HCT116 (cell line): ENCODE data around the gene IRF2BP2. TPM values are rescaled to one million over a fixed set of nuclear protein-coding genes. Genes with fewer than 3 reads are reported as not detected.

ENCODE experiments used
- ATAC-seq: fragments of 200-7000 bp; cut with Tn5 transposase; 2 replicates; pipeline ENCODE4 v1.9.1; 2020; ENCODE audit warnings: mild to moderate bottlenecking, moderate library complexity
- BruUV-seq: library from RNA; stranded (reverse); fragments of 400-500 nt; replicated peaks from 2 replicates; lab custom pipeline; 2021; lab: Mats Ljungman, UMichigan
- CTCF ChIA-PET: fragments of 300-600 bp; sonication (Branson Sonifier 250); formaldehyde crosslinking; loops from one replicate; lab custom pipeline; 2021; ENCODE audit warnings: antibody characterized with exemption; lab: Charles Lee
- POLR2A ChIA-PET: fragments of 300-600, 350-600 bp; sonication (Branson Sonifier 250); formaldehyde crosslinking; loops from one replicate; lab custom pipeline; 2021; ENCODE audit warnings: antibody characterized with exemption; lab: Charles Lee
- RAD21 ChIA-PET, 2 experiments: fragments of 300-600 bp; sonication (Branson Sonifier 250); formaldehyde crosslinking; loops; one replicate each; lab custom pipeline; 2023; ENCODE audit warnings: low total read pairs in 2 of 2; ENCODE audit not compliant: uncharacterized antibody in 2 of 2, unreplicated experiment in 2 of 2, low non-redundant PET in 1 of 2; lab: Charles Lee
- DNase-seq: peaks from one replicate; pipeline ENCODE4 v3.0.0-alpha.2; 2010; ENCODE audit warnings: low read depth, low spot score
- H2AFZ ChIP-seq: fragments of 200-600 bp; shearing (Covaris generic), sonication (generic); 2 replicates; pipeline ENCODE4 v1.6.1; 2017; ENCODE audit warnings: low read depth, mixed run types, mixed read lengths, antibody characterized with exemption, low read length; ENCODE audit not compliant: poor library complexity, severe bottlenecking
- H3K27ac ChIP-seq: 2 replicates; pipeline ENCODE4 v1.5.1; 2012; ENCODE audit warnings: low read depth, low read length
- H3K27me3 ChIP-seq: fragments of 200-600 bp; sonication (generic); 2 replicates; pipeline ENCODE4 v1.6.1; 2016; ENCODE audit warnings: mixed run types, low read length, mixed read lengths; ENCODE audit not compliant: insufficient read depth
- H3K36me3 ChIP-seq, 2 experiments: fragments of 200-500 bp in 1 of 2; fragments of 200-600 bp in 1 of 2; sonication (Bioruptor generic) in 1 of 2; sonication (generic) in 1 of 2; 2 replicates each; pipeline versions ENCODE4 v1.5.1 to v1.6.1; 2014 to 2016; ENCODE audit warnings: low read length in 2 of 2, inconsistent platforms in 1 of 2, mixed read lengths in 1 of 2, mixed run types in 1 of 2; ENCODE audit not compliant: insufficient read depth in 2 of 2, control insufficient read depth in 1 of 2
- H3K4me1 ChIP-seq, 2 experiments: fragments of 200-600 bp in 1 of 2; sonication (generic) in 1 of 2; 2 replicates each; pipeline versions ENCODE4 v1.5.1 to v1.6.1; 2012 to 2017; ENCODE audit warnings: low read length in 2 of 2, inconsistent platforms in 1 of 2, mild to moderate bottlenecking in 1 of 2, mixed read lengths in 1 of 2, mixed run types in 1 of 2, moderate library complexity in 1 of 2; ENCODE audit not compliant: insufficient read depth in 2 of 2, control insufficient read depth in 1 of 2
- H3K4me2 ChIP-seq: fragments of 200-600 bp; sonication (generic); 2 replicates; pipeline ENCODE4 v1.6.1; 2017; ENCODE audit warnings: mixed run types, low read length, mixed read lengths
- H3K4me3 ChIP-seq, 2 experiments: fragments of 200-600 bp in 1 of 2; sonication (generic) in 1 of 2; replicated peaks in 1 of 2; 2 replicates each; pipeline ENCODE4 v1.5.1; 2011 to 2016; ENCODE audit warnings: low read length in 2 of 2, control low read depth in 1 of 2, low read depth in 1 of 2, mild to moderate bottlenecking in 1 of 2, mixed read lengths in 1 of 2, mixed run types in 1 of 2
- H3K79me2 ChIP-seq: fragments of 200-600 bp; sonication (generic); 2 replicates; pipeline ENCODE4 v1.6.1; 2017; ENCODE audit warnings: mild to moderate bottlenecking, mixed run types, low read length, moderate library complexity, mixed read lengths; ENCODE audit not compliant: insufficient read depth
- H3K9ac ChIP-seq: fragments of 200-600 bp; sonication (generic); 2 replicates; pipeline ENCODE4 v1.6.1; 2016; ENCODE audit warnings: low read length, mixed read lengths
- H3K9me2 ChIP-seq: fragments of 200-600 bp; sonication (generic), shearing (Covaris generic); 2 replicates; pipeline ENCODE4 v1.6.1; 2017; ENCODE audit warnings: mixed run types, mild to moderate bottlenecking, moderate library complexity; ENCODE audit not compliant: insufficient read depth
- H3K9me3 ChIP-seq, 2 experiments: fragments of 200-500 bp in 1 of 2; fragments of 200-600 bp in 1 of 2; sonication (Bioruptor generic) in 1 of 2; sonication (generic) in 1 of 2; 2 replicates each; pipeline ENCODE4 v1.6.1; 2014 to 2017; ENCODE audit warnings: low read length in 2 of 2, mixed read lengths in 2 of 2, inconsistent platforms in 1 of 2, low read depth in 1 of 2, mild to moderate bottlenecking in 1 of 2, mixed run types in 1 of 2, moderate library complexity in 1 of 2; ENCODE audit not compliant: control insufficient read depth in 1 of 2, insufficient read depth in 1 of 2
- H4K20me1 ChIP-seq: fragments of 200-600 bp; sonication (generic), shearing (Covaris generic); 2 replicates; pipeline ENCODE4 v1.6.1; 2017; ENCODE audit warnings: mixed run types, mild to moderate bottlenecking, moderate library complexity; ENCODE audit not compliant: insufficient read depth
- CBX3 ChIP-seq: IDR thresholded peaks from 2 replicates; pipeline ENCODE4 v1.6.1; 2012; ENCODE audit warnings: low read depth
- CEBPB ChIP-seq: IDR thresholded peaks from 2 replicates; pipeline ENCODE4 v1.6.1; 2012; ENCODE audit warnings: low read depth
- EZH2 ChIP-seq: fragments of 200-600 bp; sonication (generic); IDR thresholded peaks from 2 replicates; pipeline ENCODE4 v1.6.1; 2017; ENCODE audit warnings: antibody characterized with exemption, mixed run types
- EZH2phosphoT487 ChIP-seq: fragments of 200-600 bp; IDR thresholded peaks from 2 replicates; pipeline ENCODE4 v1.6.1; 2018; ENCODE audit warnings: antibody characterized with exemption, borderline replicate concordance
- FOSL1 ChIP-seq: IDR thresholded peaks from 2 replicates; pipeline ENCODE4 v1.6.1; 2012; ENCODE audit warnings: low read depth
- POLR2AphosphoS5 ChIP-seq: IDR thresholded peaks from 2 replicates; pipeline ENCODE4 v1.6.1; 2011; ENCODE audit warnings: mild to moderate bottlenecking, low read depth, low read length, moderate library complexity
- SRF ChIP-seq: IDR thresholded peaks from 2 replicates; pipeline ENCODE4 v1.6.1; 2012; ENCODE audit warnings: low read depth
- YY1 ChIP-seq: IDR thresholded peaks from 2 replicates; pipeline ENCODE4 v1.6.1; 2011; ENCODE audit warnings: low read length, low read depth, moderate library complexity, mild to moderate bottlenecking; ENCODE audit not compliant: insufficient replicate concordance; ENCODE audit errors: extremely low read depth
- ZNF274 ChIP-seq: fragments of 200-500 bp; sonication (Bioruptor generic); IDR thresholded peaks from 2 replicates; pipeline ENCODE4 v1.6.1; 2014; ENCODE audit warnings: mild to moderate bottlenecking, low read depth, low read length, inconsistent platforms
- intact Hi-C: fragments of 100-400 bp; cut with micrococcal nuclease; formaldehyde crosslinking; loops from 2 replicates; pipeline ENCODE4 v1.10.0; 2022
- total RNA-seq: library from RNA; stranded (reverse); gene quantifications from one replicate; pipeline ENCODE4 v1.2.1, GENCODE V29; 2021; ENCODE audit not compliant: unreplicated experiment
- TF ChIP-seq, protein P1 (sequence below): IDR thresholded peaks from 2 replicates; pipeline ENCODE4 v1.6.1; 2012
- TF ChIP-seq, protein P2 (sequence below): IDR thresholded peaks from 2 replicates; pipeline ENCODE4 v1.6.1; 2012; ENCODE audit warnings: low read depth

IRF2BP2 gene
- total RNA-seq, 1 experiment from 2014 or later: 61.3 TPM

DNA sequence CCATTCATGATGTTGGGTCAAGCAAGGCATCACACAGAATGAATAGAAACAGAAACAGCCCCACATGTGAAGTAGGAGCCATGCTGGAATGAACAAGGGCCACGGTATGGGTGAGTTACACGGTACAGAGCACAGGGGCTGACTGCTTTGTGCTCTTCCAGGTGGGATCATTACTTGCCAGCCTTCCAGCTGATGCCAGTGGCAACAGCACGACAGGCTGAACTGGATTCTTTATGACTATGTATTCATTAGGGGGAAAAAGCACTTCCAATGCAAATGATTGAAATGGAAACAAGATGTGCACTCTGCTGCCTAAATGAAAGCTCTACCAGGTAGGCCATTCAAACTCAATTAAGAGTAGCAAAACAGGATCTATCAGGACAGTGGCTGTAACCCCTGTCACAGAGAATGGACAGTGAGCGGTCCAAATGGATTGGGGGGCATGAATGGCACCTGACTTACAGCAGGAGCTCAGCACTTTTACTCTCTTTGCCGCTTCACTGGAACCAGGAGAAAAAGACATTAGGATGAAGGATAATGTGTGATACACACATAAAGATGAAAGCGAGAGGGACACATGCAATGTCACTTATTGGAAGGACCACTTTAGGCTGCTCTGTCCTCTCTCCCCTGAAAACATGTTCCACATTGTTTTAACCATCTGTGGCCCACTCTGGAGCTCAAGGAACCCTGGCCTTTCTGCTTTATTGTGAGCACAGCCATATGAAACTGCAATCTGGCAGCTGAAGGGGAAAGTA, 23.4 kb upstream of the IRF2BP2 start:
- ChIA-PET POLR2A (no interaction called here), CTCF (no interaction called here), RAD21 (no interaction called here)
- intact Hi-C loops: no loop called here
- no peak overlapping the region for H3K4me2 ChIP-seq
- H3K9me3 ChIP-seq: no peaks in the 10 kb centered on the region
- H3K27ac ChIP-seq: no peak overlapping the region
- no peak overlapping the region for H3K4me3 ChIP-seq
- H3K4me1 ChIP-seq: peaks cover 6 to 16% of the 10 kb centered on the region in 2 experiments; a peak in 3 of 4 replicates
- H2AFZ ChIP-seq: no peak overlapping the region
- no peaks in the 10 kb centered on the region for H3K79me2 ChIP-seq
- H3K9ac ChIP-seq: no peak overlapping the region
- DNase-seq (no peak), ATAC-seq (no peak)
- H3K9me2 ChIP-seq: no peaks in the 10 kb centered on the region; the same call in 1 of the 2 replicates
- no peaks in the 10 kb centered on the region for H4K20me1 ChIP-seq
- BruUV-seq: no TSS peak
- no peak for TF ChIP-seq ZNF274
- TF ChIP-seq CBX3: no peak
- TF ChIP-seq CEBPB: no peak
- TF ChIP-seq EZH2phosphoT487: no peak
- TF ChIP-seq, protein P1, sequence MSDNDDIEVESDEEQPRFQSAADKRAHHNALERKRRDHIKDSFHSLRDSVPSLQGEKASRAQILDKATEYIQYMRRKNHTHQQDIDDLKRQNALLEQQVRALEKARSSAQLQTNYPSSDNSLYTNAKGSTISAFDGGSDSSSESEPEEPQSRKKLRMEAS: no peak
- TF ChIP-seq POLR2AphosphoS5: no peak
- no peak for TF ChIP-seq FOSL1
- TF ChIP-seq YY1: no peak
- no peak for TF ChIP-seq EZH2
- TF ChIP-seq SRF: no peak
- TF ChIP-seq, protein P2, sequence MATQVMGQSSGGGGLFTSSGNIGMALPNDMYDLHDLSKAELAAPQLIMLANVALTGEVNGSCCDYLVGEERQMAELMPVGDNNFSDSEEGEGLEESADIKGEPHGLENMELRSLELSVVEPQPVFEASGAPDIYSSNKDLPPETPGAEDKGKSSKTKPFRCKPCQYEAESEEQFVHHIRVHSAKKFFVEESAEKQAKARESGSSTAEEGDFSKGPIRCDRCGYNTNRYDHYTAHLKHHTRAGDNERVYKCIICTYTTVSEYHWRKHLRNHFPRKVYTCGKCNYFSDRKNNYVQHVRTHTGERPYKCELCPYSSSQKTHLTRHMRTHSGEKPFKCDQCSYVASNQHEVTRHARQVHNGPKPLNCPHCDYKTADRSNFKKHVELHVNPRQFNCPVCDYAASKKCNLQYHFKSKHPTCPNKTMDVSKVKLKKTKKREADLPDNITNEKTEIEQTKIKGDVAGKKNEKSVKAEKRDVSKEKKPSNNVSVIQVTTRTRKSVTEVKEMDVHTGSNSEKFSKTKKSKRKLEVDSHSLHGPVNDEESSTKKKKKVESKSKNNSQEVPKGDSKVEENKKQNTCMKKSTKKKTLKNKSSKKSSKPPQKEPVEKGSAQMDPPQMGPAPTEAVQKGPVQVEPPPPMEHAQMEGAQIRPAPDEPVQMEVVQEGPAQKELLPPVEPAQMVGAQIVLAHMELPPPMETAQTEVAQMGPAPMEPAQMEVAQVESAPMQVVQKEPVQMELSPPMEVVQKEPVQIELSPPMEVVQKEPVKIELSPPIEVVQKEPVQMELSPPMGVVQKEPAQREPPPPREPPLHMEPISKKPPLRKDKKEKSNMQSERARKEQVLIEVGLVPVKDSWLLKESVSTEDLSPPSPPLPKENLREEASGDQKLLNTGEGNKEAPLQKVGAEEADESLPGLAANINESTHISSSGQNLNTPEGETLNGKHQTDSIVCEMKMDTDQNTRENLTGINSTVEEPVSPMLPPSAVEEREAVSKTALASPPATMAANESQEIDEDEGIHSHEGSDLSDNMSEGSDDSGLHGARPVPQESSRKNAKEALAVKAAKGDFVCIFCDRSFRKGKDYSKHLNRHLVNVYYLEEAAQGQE: no peak
- no peaks in the 10 kb centered on the region for H3K27me3 ChIP-seq
- no peaks in the 10 kb centered on the region for H3K36me3 ChIP-seq
